Endothelial cell of umbilical vein (primary cell): ENCODE data around the gene DERA. TPM values are rescaled to one million over a fixed set of nuclear protein-coding genes. Genes with fewer than 3 reads are reported as not detected.

Experiments used
- BruUV-seq: library from RNA; stranded (reverse); fragments of 400-500 nt; replicated peaks from 2 replicates; lab custom pipeline; 2021; lab: Mats Ljungman, UMichigan
- CTCF ChIA-PET: fragments of 300-600, 350-600 bp; sonication (Branson Sonifier 250); formaldehyde crosslinking; loops from one replicate; lab custom pipeline; 2021; ENCODE audit warnings: antibody characterized with exemption, inconsistent platforms; lab: Charles Lee
- POLR2A ChIA-PET: fragments of 300-600, 350-600 bp; sonication (Branson Sonifier 250); formaldehyde crosslinking; loops from one replicate; lab custom pipeline; 2021; ENCODE audit warnings: antibody characterized with exemption, inconsistent platforms; lab: Charles Lee
- DNase-seq: peaks from one replicate; pipeline ENCODE4 v3.0.0-alpha.2; 2011; ENCODE audit warnings: low read depth, low spot score
- FAIRE-seq: peaks from 2 replicates; lab custom pipeline; 2011; peaks lifted over from hg19 to GRCh38; lab: Jason Lieb, UNC
- H2AFZ ChIP-seq: 2 replicates; pipeline ENCODE4 v1.6.0; 2012; ENCODE audit warnings: low read depth, low read length, control low read depth, inconsistent platforms
- H3K27ac ChIP-seq: 2 replicates; pipeline ENCODE4 v1.5.1; 2011; ENCODE audit warnings: low read depth, mild to moderate bottlenecking, control low read depth, low read length, moderate library complexity; ENCODE audit not compliant: insufficient read depth
- H3K27me3 ChIP-seq, 2 experiments: 2 replicates each; pipeline versions ENCODE4 v1.6.0 to v1.6.1; 2011; ENCODE audit warnings: low read length in 2 of 2, mixed read lengths in 1 of 2; ENCODE audit not compliant: control insufficient read depth in 2 of 2, insufficient read depth in 2 of 2
- H3K36me3 ChIP-seq, 2 experiments: 2 replicates in 1 of 2; 3 replicates in 1 of 2; pipeline ENCODE4 v1.5.1; 2011; ENCODE audit warnings: low read length in 2 of 2, mild to moderate bottlenecking in 1 of 2, moderate library complexity in 1 of 2; ENCODE audit not compliant: control insufficient read depth in 2 of 2, insufficient read depth in 2 of 2; ENCODE audit errors: extremely low read depth in 1 of 2
- H3K4me1 ChIP-seq: 3 replicates; pipeline ENCODE4 v1.5.1; 2011; ENCODE audit warnings: mild to moderate bottlenecking, low read length; ENCODE audit not compliant: control insufficient read depth, insufficient read depth; ENCODE audit errors: extremely low read depth
- H3K4me2 ChIP-seq: 2 replicates; pipeline ENCODE4 v1.6.1; 2011; ENCODE audit warnings: low read length, control low read depth, mixed read lengths; ENCODE audit not compliant: insufficient read depth
- H3K4me3 ChIP-seq, 3 experiments: fragments of 200-600 bp in 1 of 3; sonication (generic), shearing (Covaris generic) in 1 of 3; replicated peaks in 1 of 3; 2 replicates each; pipeline ENCODE4 v1.5.1; 2011 to 2016; ENCODE audit warnings: control low read depth in 3 of 3, low read length in 3 of 3, mild to moderate bottlenecking in 2 of 3, inconsistent platforms in 1 of 3, low read depth in 1 of 3, moderate library complexity in 1 of 3; ENCODE audit not compliant: insufficient read depth in 1 of 3
- H3K79me2 ChIP-seq: 2 replicates; pipeline ENCODE4 v1.6.0; 2012; ENCODE audit warnings: low read length, inconsistent platforms; ENCODE audit not compliant: control insufficient read depth, insufficient read depth
- H3K9ac ChIP-seq: replicated peaks from 2 replicates; pipeline ENCODE3; 2011; ENCODE audit warnings: low read length, control low read depth; ENCODE audit not compliant: insufficient read depth; ENCODE audit errors: extremely low read depth
- H3K9me1 ChIP-seq: replicated peaks from 3 replicates; pipeline ENCODE4 v1.6.0; 2011; ENCODE audit warnings: mild to moderate bottlenecking, low read length; ENCODE audit not compliant: control insufficient read depth, insufficient read depth; ENCODE audit errors: extremely low read depth
- H3K9me3 ChIP-seq: replicated peaks from 2 replicates; pipeline ENCODE4 v1.5.1; 2012; ENCODE audit warnings: low read length, inconsistent platforms; ENCODE audit not compliant: control insufficient read depth, insufficient read depth
- H4K20me1 ChIP-seq: replicated peaks from 2 replicates; pipeline ENCODE3; 2011; ENCODE audit warnings: mild to moderate bottlenecking, low read length; ENCODE audit not compliant: control insufficient read depth, insufficient read depth; ENCODE audit errors: extremely low read depth
- EZH2 ChIP-seq: IDR thresholded peaks from 2 replicates; pipeline ENCODE4 v1.6.1; 2012; ENCODE audit warnings: borderline replicate concordance, low read depth, mild to moderate bottlenecking, moderate library complexity, low read length, inconsistent platforms; ENCODE audit not compliant: severe bottlenecking
- FOS ChIP-seq: IDR thresholded peaks from 2 replicates; pipeline ENCODE4 v1.6.1; 2011; ENCODE audit warnings: mild to moderate bottlenecking, low read length, moderate library complexity, borderline replicate concordance; ENCODE audit not compliant: insufficient read depth
- GATA2 ChIP-seq: IDR thresholded peaks from 2 replicates; pipeline ENCODE4 v1.7.0; 2011; ENCODE audit warnings: low read depth, mild to moderate bottlenecking, moderate library complexity, mixed read lengths, low read length; ENCODE audit not compliant: insufficient read length, insufficient read depth
- JUN ChIP-seq: IDR thresholded peaks from 2 replicates; pipeline ENCODE4 v1.6.1; 2011; ENCODE audit warnings: borderline replicate concordance, low read depth; ENCODE audit not compliant: insufficient read length, insufficient read depth
- MYC ChIP-seq: IDR thresholded peaks from one replicate; pipeline ENCODE4 v1.6.1; 2011; ENCODE audit warnings: mild to moderate bottlenecking, low read depth, low read length
- POLR2A ChIP-seq: IDR thresholded peaks from 2 replicates; pipeline ENCODE4 v1.6.1; 2012; ENCODE audit warnings: low read depth, mild to moderate bottlenecking, control low read depth, low read length
- POLR2AphosphoS5 ChIP-seq: IDR thresholded peaks from 2 replicates; pipeline ENCODE4 v1.6.1; 2012; ENCODE audit warnings: low read depth, mild to moderate bottlenecking, control low read depth, low read length, moderate library complexity; ENCODE audit not compliant: insufficient read depth
- dilution Hi-C: fragments of 300-500 bp; cut with MboI; formaldehyde crosslinking; loops from one replicate; pipeline ENCODE4 v1.15.0; 2019; ENCODE audit warnings: low sequenced_read_pairs; ENCODE audit not compliant: extremely low pct_ligation_motif_present
- intact Hi-C: fragments of 100-400 bp; cut with micrococcal nuclease; formaldehyde crosslinking; loops from one replicate; pipeline ENCODE4 v1.10.0; 2022
- polyA plus RNA-seq, 4 experiments: library from polyadenylated mRNA; depleted of rRNA in 3 of 4; stranded (reverse) in 3 of 4; unstranded in 1 of 4; fragments of >200 nt; gene quantifications; 2 replicates each; pipeline versions ENCODE4 v1.2.1 to v1.2.3, GENCODE V29; 2011 to 2012; ENCODE audit warnings: missing spikeins in 1 of 4
- total RNA-seq: library from RNA; stranded (reverse); gene quantifications from 2 replicates; pipeline ENCODE4 v1.2.3, GENCODE V29; 2021
- TF ChIP-seq, protein P1 (sequence below): IDR thresholded peaks from 2 replicates; pipeline ENCODE4 v1.6.1; 2011; ENCODE audit not compliant: insufficient read depth, insufficient read length
- TF ChIP-seq, protein P2 (sequence below), 2 donors: IDR thresholded peaks; 1 replicate in 1 of 2; 2 replicates in 1 of 2; pipeline ENCODE4 v1.5.1; 2011; ENCODE audit warnings: low read length in 2 of 2, mild to moderate bottlenecking in 2 of 2, moderate library complexity in 2 of 2, control low read depth in 1 of 2, inconsistent platforms in 1 of 2, low read depth in 1 of 2; ENCODE audit not compliant: insufficient read depth in 1 of 2; ENCODE audit errors: extremely low read depth in 1 of 2

The DERA gene
- total and polyA plus RNA-seq, 2 donors (not counting 3 experiments of a cell fraction or from before 2014, with no cell fraction given), result 19.8 to 41.5 TPM

DNA sequence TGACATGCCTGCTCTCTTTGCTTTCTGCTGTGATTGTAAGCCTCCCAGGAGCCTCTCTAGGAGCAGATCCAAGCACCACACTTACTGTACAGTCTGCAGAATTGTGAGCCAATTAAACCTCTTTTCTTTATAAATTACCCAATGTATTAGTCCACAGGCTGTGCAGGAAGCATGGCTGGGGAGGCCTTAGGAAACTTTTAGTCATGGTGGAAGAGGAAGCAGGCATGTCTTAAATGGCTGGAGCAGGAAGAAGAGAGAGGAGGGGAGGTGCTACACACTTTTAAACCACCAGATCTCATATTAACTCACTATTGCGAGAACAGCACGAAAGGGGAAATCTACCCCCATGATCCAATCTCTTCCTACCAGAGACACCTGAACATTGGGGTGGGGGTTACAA is 108.9 kb downstream of the DERA start:
- Histone ChIP-seq H3K9me3 (no peaks in the 10 kb centered on the region), H2AFZ (no peak overlapping the region), H3K36me3 (no peaks in the 10 kb centered on the region), H3K4me2 (no peak overlapping the region), H3K4me1 (no peaks in the 10 kb centered on the region), H3K79me2 (no peaks in the 10 kb centered on the region), H3K4me3 (no peak overlapping the region), H3K9me1 (no peaks in the 10 kb centered on the region), H3K9ac (no peak overlapping the region), H3K27ac (no peak overlapping the region), H3K27me3 (no peaks in the 10 kb centered on the region), H4K20me1 (no peaks in the 10 kb centered on the region)
- ChIA-PET POLR2A (no interaction called here), CTCF (no interaction called here)
- FAIRE-seq (no peak), DNase-seq (no peak)
- BruUV-seq, result no TSS peak
- TF ChIP-seq GATA2 (no peak), MYC (no peak), POLR2AphosphoS5 (no peak), EZH2 (no peak), POLR2A (no peak), FOS (no peak), JUN (no peak)
- TF ChIP-seq, protein P1, sequence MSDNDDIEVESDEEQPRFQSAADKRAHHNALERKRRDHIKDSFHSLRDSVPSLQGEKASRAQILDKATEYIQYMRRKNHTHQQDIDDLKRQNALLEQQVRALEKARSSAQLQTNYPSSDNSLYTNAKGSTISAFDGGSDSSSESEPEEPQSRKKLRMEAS, result no peak
- TF ChIP-seq, protein P2, sequence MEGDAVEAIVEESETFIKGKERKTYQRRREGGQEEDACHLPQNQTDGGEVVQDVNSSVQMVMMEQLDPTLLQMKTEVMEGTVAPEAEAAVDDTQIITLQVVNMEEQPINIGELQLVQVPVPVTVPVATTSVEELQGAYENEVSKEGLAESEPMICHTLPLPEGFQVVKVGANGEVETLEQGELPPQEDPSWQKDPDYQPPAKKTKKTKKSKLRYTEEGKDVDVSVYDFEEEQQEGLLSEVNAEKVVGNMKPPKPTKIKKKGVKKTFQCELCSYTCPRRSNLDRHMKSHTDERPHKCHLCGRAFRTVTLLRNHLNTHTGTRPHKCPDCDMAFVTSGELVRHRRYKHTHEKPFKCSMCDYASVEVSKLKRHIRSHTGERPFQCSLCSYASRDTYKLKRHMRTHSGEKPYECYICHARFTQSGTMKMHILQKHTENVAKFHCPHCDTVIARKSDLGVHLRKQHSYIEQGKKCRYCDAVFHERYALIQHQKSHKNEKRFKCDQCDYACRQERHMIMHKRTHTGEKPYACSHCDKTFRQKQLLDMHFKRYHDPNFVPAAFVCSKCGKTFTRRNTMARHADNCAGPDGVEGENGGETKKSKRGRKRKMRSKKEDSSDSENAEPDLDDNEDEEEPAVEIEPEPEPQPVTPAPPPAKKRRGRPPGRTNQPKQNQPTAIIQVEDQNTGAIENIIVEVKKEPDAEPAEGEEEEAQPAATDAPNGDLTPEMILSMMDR (IDR thresholded peaks at IDR 0.05; ENCODE audit: extremely low read depth in 1 of 2, insufficient read depth in 1 of 2, low read depth in 1 of 2, low read length in 2 of 2), result no peak
- dilution Hi-C loops (no loop called here), intact Hi-C loops (no loop called here)
